ENCODE measurements around the gene KIF26B.

DNA sequence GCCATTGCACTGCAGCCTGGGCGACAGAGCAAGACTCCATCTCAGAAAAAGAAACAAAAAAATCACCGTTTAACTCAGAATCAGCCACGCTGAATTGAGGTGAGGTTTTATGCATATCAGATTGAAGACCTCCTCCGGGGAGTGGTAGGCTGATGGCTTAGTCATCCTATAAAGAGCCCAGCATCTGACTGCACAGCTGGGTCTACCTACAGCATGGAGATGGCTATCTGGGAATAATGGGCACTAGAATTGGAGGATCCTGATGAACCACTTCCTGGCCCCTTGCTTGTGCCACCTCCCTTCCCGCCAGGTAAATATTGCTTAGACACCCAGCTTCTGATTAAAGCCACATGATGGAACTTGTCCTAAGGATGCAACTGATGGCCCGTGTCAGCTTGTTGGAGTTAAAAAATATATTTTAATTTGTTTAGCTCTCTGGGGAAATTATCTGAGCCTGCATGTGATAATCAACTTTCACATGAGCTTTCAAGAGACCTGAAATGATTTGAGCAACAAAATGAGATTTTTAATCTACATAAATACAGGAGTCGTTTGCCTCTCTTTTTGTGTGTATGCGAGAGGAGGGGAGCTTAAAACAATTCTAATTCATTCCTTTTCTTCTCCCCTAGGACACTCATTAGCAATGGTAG, 157.2 kb downstream of the KIF26B start:
- TF ChIP-seq, protein P1, sequence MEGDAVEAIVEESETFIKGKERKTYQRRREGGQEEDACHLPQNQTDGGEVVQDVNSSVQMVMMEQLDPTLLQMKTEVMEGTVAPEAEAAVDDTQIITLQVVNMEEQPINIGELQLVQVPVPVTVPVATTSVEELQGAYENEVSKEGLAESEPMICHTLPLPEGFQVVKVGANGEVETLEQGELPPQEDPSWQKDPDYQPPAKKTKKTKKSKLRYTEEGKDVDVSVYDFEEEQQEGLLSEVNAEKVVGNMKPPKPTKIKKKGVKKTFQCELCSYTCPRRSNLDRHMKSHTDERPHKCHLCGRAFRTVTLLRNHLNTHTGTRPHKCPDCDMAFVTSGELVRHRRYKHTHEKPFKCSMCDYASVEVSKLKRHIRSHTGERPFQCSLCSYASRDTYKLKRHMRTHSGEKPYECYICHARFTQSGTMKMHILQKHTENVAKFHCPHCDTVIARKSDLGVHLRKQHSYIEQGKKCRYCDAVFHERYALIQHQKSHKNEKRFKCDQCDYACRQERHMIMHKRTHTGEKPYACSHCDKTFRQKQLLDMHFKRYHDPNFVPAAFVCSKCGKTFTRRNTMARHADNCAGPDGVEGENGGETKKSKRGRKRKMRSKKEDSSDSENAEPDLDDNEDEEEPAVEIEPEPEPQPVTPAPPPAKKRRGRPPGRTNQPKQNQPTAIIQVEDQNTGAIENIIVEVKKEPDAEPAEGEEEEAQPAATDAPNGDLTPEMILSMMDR (optimal IDR thresholded peaks at IDR 0.05 in 1 of 3, IDR thresholded peaks at IDR 0.05 in 1 of 3, conservative IDR thresholded peaks at IDR 0.05 in 1 of 3; ENCODE audit: extremely low read depth in 1 of 3, insufficient read depth in 2 of 3, low read length in 3 of 3): no peak
- no peak for TF ChIP-seq EZH2 (IDR thresholded peaks at IDR 0.05; ENCODE audit: low read length)
